Effector memory CD8-positive, alpha-beta T cell (primary cell): Measurements from ENCODE around the gene RIMBP2.
A peak's percentile ranks its signal among the peaks of the same experiment; 100 is the strongest.
"Not testable (repeated sequence)": the region's sequence is repeated elsewhere in the genome, so short reads cannot be mapped to it uniquely, and the experiment has no call there.

ENCODE experiments used
- ATAC-seq: fragments of 150-1000 bp; cut with Tn5 transposase; replicated peaks from 2 replicates; pipeline ENCODE4 v1.10.0; 2021; ENCODE audit warnings: mild to moderate bottlenecking, moderate library complexity
- DNase-seq, 3 experiments: peaks; one replicate each; pipeline ENCODE4 v3.0.0; 2021
- H3K27ac Mint-ChIP-seq, 2 donors: one replicate each; pipeline ENCODE4 v1.8.0; 2022; ENCODE audit warnings: mild to moderate bottlenecking in 2 of 2, mixed read lengths in 2 of 2, moderate library complexity in 2 of 2
- H3K27me3 Mint-ChIP-seq, 2 donors: one replicate each; pipeline ENCODE4 v1.8.0; 2022; ENCODE audit warnings: mixed read lengths in 2 of 2
- H3K36me3 Mint-ChIP-seq: one replicate; pipeline ENCODE4 v1.8.0; 2022; ENCODE audit warnings: mild to moderate bottlenecking, moderate library complexity, mixed read lengths; ENCODE audit not compliant: insufficient read depth
- H3K4me1 Mint-ChIP-seq, 2 donors: one replicate each; pipeline ENCODE4 v1.8.0; 2022; ENCODE audit warnings: low read depth in 2 of 2, mixed read lengths in 2 of 2
- H3K4me3 Mint-ChIP-seq, 2 donors: one replicate each; pipeline ENCODE4 v1.8.0; 2022; ENCODE audit warnings: mild to moderate bottlenecking in 2 of 2, mixed read lengths in 2 of 2, moderate library complexity in 2 of 2
- H3K9me3 Mint-ChIP-seq, 2 donors: one replicate each; pipeline ENCODE4 v1.8.0; 2022; ENCODE audit warnings: mixed read lengths in 2 of 2
- total RNA-seq, 9 experiments: gene quantifications; one replicate each; lab custom pipeline; 2026; lab: John Stamatoyannopoulos, UW

The RIMBP2 gene, protein sequence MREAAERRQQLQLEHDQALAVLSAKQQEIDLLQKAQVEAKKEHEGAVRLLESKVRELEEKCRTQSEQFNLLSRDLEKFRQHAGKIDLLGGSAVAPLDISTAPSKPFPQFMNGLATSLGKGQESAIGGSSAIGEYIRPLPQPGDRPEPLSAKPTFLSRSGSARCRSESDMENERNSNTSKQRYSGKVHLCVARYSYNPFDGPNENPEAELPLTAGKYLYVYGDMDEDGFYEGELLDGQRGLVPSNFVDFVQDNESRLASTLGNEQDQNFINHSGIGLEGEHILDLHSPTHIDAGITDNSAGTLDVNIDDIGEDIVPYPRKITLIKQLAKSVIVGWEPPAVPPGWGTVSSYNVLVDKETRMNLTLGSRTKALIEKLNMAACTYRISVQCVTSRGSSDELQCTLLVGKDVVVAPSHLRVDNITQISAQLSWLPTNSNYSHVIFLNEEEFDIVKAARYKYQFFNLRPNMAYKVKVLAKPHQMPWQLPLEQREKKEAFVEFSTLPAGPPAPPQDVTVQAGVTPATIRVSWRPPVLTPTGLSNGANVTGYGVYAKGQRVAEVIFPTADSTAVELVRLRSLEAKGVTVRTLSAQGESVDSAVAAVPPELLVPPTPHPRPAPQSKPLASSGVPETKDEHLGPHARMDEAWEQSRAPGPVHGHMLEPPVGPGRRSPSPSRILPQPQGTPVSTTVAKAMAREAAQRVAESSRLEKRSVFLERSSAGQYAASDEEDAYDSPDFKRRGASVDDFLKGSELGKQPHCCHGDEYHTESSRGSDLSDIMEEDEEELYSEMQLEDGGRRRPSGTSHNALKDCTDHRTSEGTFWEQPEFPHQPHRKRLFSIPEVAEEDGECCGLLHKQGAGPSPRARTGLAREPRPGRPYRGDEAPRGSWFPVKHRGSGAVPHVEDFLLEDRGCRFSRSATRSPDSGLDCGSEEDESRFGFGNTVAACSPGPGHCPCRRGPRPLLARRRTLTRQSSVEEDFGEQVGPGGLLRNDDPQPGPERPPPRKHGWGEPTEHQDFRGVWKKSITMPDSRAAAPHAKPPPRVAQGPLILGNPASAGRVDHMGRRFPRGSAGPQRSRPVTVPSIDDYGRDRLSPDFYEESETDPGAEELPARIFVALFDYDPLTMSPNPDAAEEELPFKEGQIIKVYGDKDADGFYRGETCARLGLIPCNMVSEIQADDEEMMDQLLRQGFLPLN (N-terminal part only)
- 0 to 0.18 (median 0) reads per million in 9 experiments for total RNA-seq

DNA sequence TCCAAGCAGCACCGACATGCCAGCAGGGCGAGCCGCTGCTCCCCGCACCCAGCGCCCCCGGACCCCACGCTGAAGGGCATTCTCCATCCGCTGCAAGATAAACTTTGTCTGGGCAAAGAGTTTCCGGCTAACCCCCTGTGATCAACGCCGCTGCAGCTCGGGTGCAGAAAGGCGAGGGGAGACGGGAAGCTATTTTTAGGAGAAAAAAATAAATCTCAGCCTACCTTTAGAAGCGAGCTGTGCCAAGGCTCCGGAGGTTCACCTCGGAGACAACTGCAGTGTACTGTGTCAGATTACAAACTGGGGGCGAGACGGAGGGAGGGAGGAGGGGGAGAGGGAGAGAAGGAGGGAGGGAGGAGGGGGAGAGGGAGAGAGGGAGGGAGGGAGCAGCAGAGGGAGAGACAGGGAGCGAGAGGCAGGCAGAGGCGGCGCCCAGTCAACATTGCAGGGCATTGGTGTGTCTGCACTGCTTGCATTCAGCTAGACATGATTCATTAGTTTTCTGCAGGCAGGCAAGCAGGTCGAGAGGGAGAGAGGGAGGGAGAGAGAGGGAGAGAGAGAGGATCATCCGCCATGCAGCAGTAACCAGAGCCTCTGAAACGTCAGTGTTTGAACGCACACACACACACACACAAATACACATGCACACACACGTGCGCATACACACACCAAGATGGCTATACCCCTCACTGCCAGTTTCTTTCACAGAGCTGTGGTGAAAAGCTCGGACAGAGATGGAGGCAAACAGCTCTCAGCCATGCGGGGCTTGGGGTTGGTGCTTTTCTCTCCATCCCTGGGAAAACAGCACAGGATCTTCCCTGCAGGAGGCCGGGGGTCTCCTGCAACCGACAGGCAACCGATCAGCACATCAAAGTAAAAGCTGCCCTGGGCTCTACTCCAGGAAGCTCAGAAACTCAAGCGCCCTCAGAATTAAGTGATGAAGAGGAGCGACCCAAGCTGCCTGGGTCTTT lies at the start of gene RIMBP2:
Gene RIMBP2, minus strand, starts transcription at position 302 of the 971 bp plus-strand sequence. CDS start 237,286 bp downstream, outside the sequence.
- no peak for DNase-seq
- Mint-ChIP-seq H3K4me1 (peaks cover 0 to 8% of the 10 kb centered on the region in 2 donors), H3K36me3 (no peaks in the 10 kb centered on the region), H3K9me3 (peaks cover 0 to 5% of the 10 kb centered on the region in 2 donors), H3K27ac (no peak within 1 kb of the TSS), H3K27me3 (peaks cover 54 to 77% of the 10 kb centered on the region in 2 donors), H3K4me3 (peak within 1 kb of the TSS in 1 of 2 donors; percentile 46)
- no peak for ATAC-seq

DNA sequence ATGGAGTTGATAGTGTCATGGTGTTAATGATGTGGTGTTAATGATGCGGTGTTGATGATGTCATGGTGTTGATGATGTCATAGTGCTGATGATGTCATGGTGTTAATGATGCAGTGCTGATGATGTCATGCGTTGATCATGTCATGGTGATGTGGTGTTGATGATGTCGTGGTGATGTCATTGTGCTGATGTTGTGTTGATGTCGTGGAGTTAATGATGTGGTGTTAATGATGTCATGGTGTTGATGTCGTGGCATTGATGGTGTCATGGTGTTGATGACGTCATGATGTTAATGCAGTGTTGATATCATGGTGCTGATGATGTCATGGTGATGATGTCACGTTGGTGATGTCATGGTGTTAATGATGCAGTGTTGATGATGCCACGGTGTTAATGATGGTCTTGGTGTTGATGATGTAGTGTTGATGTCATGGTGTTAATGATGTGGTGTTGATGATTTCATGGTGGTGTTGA lies 49.1 kb upstream of the RIMBP2 start:
- peaks cover 4 to 8% of the 10 kb centered on the region in 2 donors for H3K27me3 Mint-ChIP-seq
- H3K9me3 Mint-ChIP-seq: no peaks in the 10 kb centered on the region
- ATAC-seq (no peak), DNase-seq (no peak)
- no peak overlapping the region for H3K4me3 Mint-ChIP-seq
- H3K4me1 Mint-ChIP-seq: peaks cover 4 to 14% of the 10 kb centered on the region in 2 donors
- no peak overlapping the region for H3K27ac Mint-ChIP-seq
- H3K36me3 Mint-ChIP-seq: no peaks in the 10 kb centered on the region

DNA sequence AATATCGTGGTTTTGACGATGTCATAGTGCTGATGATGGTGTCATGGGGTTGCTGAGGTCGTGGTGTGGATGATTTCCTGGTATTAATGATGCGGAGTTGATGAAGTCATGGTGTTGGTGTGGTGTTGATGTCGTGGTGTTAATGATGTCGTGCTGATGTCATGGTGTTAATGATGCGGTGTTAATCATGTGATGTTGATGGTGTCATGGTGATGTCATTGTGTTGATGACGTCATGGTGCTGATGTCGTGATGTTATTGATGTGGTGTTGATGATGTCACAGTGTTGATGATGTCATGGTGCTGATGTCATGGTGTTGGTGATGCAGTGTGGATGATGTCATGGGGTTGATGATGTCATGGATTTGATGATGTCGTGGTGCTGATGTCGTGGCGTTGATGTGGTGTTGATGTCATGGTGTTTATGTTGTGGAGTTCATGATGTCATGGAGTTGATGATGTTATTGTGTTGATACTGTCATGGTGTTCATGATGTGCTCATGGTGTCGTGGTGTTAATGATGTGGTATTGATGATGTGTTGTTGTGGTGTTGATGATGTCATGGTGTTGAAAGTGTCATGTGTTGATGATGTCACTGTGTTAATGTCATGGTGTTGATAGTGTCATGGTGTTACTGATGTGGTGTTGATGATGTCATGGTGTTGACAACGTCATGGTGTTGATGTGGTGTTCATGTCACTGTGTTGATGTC lies 48.5 kb upstream of the RIMBP2 start:
- Mint-ChIP-seq H3K27me3 (peaks cover 4 to 8% of the 10 kb centered on the region in 2 donors), H3K9me3 (no peaks in the 10 kb centered on the region), H3K36me3 (no peaks in the 10 kb centered on the region), H3K4me1 (peaks cover 4 to 16% of the 10 kb centered on the region in 2 donors), H3K27ac (no peak overlapping the region), H3K4me3 (no peak overlapping the region)
- DNase-seq (peak in 1 of 3 experiments; percentile 14), ATAC-seq (no peak)

DNA sequence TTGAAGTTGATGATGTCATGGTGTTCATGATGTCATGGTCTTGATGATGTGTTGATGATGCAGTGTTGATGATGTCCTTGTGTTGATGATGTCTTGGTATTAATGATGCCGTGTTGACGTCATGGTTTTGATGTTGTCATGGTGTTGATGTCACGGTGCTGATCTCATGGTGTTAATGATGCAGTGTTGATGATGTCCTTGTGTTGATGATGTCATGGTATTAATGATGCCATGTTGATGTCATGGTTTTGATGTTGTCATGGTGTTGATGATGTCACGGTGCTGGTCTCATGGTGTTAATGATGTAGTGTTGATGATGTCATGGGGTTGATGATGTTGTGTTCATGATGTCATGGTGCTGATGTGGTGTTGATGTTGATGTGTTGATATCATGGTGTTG lies 48.0 kb upstream of the RIMBP2 start:
- H3K4me1 Mint-ChIP-seq: peaks cover 4 to 16% of the 10 kb centered on the region in 2 donors
- no peak overlapping the region for H3K27ac Mint-ChIP-seq
- no peak for DNase-seq
- H3K27me3 Mint-ChIP-seq: peaks cover 4 to 8% of the 10 kb centered on the region in 2 donors
- H3K9me3 Mint-ChIP-seq: no peaks in the 10 kb centered on the region
- no peak for ATAC-seq
- H3K4me3 Mint-ChIP-seq: no peak overlapping the region
- no peaks in the 10 kb centered on the region for H3K36me3 Mint-ChIP-seq

DNA sequence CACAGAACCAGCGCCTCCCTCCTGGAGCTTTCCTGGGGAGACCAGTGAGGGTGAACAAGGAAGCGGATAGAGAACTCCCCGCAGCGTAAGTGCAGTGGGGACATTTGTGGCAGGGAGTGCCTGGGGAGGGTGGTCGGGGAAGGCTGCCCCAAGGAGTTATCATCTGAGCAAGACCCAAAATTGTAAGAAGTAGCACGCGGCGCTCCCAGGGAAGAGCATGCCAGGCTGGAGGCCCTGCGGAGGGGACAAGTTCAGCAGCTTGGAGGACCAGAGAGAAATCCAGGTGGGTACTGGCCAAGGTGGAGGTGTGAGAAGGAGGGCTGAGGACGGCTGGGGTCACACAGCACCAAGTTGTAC lies 46.2 kb upstream of the RIMBP2 start:
- ATAC-seq (no peak), DNase-seq (no peak)
- Mint-ChIP-seq H3K36me3 (no peaks in the 10 kb centered on the region), H3K4me1 (peaks cover 4 to 16% of the 10 kb centered on the region in 2 donors), H3K4me3 (peak overlapping the region; percentile 44 to 58), H3K27me3 (no peaks in the 10 kb centered on the region), H3K27ac (peak overlapping the region; percentile 24 to 63), H3K9me3 (no peaks in the 10 kb centered on the region)

DNA sequence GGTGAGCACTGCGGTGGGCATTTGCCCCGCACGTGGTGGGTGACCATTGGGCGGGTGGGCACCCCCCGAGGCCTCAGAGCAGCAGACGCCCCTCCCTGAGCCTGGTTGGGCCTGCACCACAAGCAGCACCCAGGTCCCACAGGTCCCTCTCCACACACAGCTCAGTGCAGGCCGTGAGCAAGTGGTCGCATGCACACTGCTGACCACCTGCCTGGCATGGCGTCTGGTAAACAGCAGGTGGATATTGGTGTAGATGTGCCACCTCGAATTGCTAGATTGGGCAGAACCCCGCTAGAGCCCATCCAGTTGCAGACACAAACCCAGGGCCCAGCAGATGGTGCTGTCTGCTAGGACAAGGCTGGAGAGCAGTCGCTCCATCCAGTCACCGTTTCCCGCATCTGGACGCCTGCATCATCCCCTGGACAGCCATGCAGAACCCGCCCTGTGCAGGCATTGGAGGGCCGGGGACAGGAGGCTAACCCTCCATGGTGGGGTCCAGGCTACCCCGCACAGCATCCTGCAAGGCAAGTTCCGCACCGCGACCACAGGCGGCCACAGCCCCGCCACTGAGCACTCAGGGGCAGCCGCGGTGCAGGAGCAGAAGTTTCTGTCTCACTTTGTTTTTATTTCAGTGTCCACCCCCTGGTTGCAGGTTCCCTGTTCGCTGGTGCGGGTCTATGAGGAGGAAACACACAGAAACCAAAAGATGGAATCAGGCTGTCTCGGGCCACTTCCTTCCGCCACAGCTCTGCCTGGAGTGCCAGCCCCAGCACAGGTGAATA lies 45.6 kb upstream of the RIMBP2 start:
- no peaks in the 10 kb centered on the region for H3K36me3 Mint-ChIP-seq
- peak overlapping the region; percentile 44 to 58 for H3K4me3 Mint-ChIP-seq
- no peaks in the 10 kb centered on the region for H3K27me3 Mint-ChIP-seq
- peak overlapping the region; percentile 24 to 63 for H3K27ac Mint-ChIP-seq
- peak; percentile 67 for ATAC-seq
- peaks cover 4 to 16% of the 10 kb centered on the region in 2 donors for H3K4me1 Mint-ChIP-seq
- H3K9me3 Mint-ChIP-seq: no peaks in the 10 kb centered on the region
- DNase-seq: peak; percentile 36 to 47 (median 41)

DNA sequence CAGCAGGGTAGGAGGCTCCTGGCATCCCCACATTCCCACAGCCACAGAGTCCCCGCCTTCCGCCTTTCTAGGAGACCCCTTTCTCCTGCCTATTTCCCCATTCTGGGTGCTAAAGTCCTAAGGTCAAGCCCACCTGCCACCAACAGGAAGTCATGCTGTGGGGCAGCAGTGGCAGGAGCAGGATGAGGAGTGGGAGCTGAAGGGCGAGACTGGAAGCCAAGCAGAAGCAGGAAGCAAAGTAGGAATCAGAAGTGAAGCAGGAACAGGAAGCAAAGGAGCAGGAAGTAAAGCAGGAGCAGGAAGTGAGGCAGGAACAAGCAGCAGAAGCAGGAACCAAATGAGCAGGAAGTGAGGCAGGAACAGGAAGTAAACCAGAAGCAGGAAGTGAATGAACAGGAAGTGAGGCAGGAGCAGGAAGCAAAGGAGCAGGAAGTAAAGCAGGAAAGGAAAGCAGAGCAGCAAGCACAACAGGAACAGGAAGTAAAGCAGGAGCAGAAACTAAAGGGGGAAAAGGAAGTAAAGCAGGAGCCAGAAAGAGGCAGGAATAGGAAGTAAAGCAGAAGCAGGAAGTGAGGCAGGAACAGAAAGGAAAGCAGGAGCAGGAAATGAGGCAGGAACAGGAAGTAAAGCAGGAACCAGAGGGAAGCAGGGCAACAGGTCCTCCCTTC lies 38.3 kb upstream of the RIMBP2 start:
- peaks cover 2% of the 10 kb centered on the region for H3K36me3 Mint-ChIP-seq

DNA sequence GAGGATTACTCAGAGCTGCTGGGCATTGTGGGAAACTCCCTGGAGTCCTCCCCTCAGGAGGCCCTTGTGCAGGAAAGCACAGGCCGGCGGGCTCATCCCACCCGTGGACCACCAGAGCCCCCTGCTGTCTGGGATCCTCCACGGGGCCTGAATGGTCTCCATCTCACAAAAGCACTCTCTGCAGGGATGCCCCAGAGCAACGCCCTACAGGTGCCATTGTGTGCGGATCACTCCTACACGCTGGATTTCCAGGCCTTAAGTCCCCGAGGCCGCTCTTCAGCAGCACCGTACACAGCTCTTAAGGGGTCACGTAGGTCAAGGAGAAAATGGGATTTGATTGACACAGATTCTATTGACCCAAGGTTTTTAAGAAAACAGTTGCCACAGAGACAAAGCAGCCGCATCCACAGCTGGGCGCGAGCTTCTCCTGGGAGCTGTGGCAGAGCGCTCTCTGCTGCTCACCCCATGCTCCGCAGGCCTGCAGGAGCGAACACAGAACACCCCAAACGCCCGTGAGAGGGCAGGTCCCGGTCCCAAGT lies 36.7 kb upstream of the RIMBP2 start:
- no peak for DNase-seq
- H3K27ac Mint-ChIP-seq: peak overlapping the region in 1 of 2 donors; percentile 35
- H3K9me3 Mint-ChIP-seq: peaks cover 6 to 10% of the 10 kb centered on the region in 2 donors
- H3K36me3 Mint-ChIP-seq: peaks cover 2% of the 10 kb centered on the region
- ATAC-seq: no peak
- H3K4me1 Mint-ChIP-seq: peaks cover 12 to 13% of the 10 kb centered on the region in 2 donors
- H3K27me3 Mint-ChIP-seq: peaks cover 0 to 14% of the 10 kb centered on the region in 2 donors
- H3K4me3 Mint-ChIP-seq: no peak overlapping the region

More for the DNA sequence above, 38.3 kb upstream of the RIMBP2 start:
- no peak for DNase-seq
- peaks cover 7 to 8% of the 10 kb centered on the region in 2 donors for H3K4me1 Mint-ChIP-seq
- H3K27me3 Mint-ChIP-seq: peaks cover 0 to 7% of the 10 kb centered on the region in 2 donors
- no peak for ATAC-seq
- peaks cover 6 to 10% of the 10 kb centered on the region in 2 donors for H3K9me3 Mint-ChIP-seq
- H3K27ac Mint-ChIP-seq: peak overlapping the region; percentile 87 to 94
- peak overlapping the region in 1 of 2 donors; percentile 55 for H3K4me3 Mint-ChIP-seq

DNA sequence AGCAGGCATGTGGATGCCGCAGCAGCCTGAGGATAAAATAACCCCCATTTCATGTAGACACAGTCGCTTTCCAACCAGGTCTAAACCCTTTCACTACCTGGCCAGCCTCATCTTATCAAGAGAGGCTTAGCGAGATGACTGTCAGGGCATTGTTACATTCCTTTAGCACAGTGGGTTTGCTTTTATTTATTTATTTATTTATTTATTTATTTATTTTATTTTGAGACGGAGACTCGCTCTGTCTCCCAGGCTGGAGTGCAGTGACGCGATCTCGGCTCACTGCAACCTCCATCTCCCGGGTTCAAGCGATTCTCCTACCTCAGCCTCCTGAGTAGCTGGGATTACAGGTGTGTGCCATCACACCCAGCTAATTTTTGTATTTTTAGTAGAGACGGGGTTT lies 35.9 kb upstream of the RIMBP2 start:
- not testable (repeated sequence) for H3K4me3 Mint-ChIP-seq, DNase-seq, H3K27ac Mint-ChIP-seq, ATAC-seq, H3K36me3 Mint-ChIP-seq
- Mint-ChIP-seq H3K27me3 (peaks cover 1 to 19% of the 10 kb centered on the region in 2 donors), H3K9me3 (peaks cover 6 to 10% of the 10 kb centered on the region in 2 donors), H3K4me1 (peaks cover 13% of the 10 kb centered on the region in 2 donors)

DNA sequence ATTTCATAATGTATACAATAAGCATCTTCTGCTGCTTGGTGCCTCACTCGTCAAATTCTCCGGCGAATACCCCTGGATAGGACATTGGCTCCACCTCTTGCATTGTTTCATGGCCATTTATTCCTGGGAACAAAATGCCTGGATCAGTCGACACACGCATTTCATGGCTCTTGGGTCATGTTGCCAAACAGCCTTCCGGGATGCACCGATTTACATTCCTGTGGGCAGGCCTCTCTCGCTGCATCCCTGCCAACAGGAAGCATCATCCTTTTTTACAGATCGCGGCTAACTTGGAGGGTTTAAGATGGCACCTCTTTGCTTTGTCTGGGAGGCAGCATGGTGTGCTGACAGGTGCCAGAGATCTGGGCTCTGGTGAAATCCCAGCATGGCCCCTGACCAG lies 32.7 kb upstream of the RIMBP2 start:
- no peak overlapping the region for H3K27ac Mint-ChIP-seq
- H3K4me1 Mint-ChIP-seq: peaks cover 6 to 8% of the 10 kb centered on the region in 2 donors
- no peak overlapping the region for H3K4me3 Mint-ChIP-seq
- H3K36me3 Mint-ChIP-seq: no peaks in the 10 kb centered on the region
- H3K27me3 Mint-ChIP-seq: peaks cover 12 to 39% of the 10 kb centered on the region in 2 donors
- ATAC-seq (no peak), DNase-seq (no peak)
- no peaks in the 10 kb centered on the region for H3K9me3 Mint-ChIP-seq
